Measurements from ENCODE around the gene MCF2.

The MCF2 gene

GRCh38 chrX:139532834-139533233 lies 175.1 kb downstream of the MCF2 start:
- no peak for DNase-seq
- Histone ChIP-seq H3K4me1 (ENCODE audit: low read length) (no peaks in the 10 kb centered on the region), H3K9ac (ENCODE audit: low read length) (no peak overlapping the region), H3K9me2 (replicated peaks; ENCODE audit: insufficient read depth, low read length) (no peaks in the 10 kb centered on the region), H3K79me2 (ENCODE audit: low read length) (no peaks in the 10 kb centered on the region), H3K36me3 (replicated peaks; ENCODE audit: insufficient read depth, low read length) (no peaks in the 10 kb centered on the region), H3K4me2 (ENCODE audit: low read depth, low read length) (no peak overlapping the region), H2AFZ (ENCODE audit: low read length) (no peak overlapping the region), H3K4me3 (ENCODE audit: low read length) (no peak overlapping the region), H3K27ac (ENCODE audit: low read length) (no peak overlapping the region), H3K27me3 (replicated peaks; ENCODE audit: insufficient read depth, low read length) (no peaks in the 10 kb centered on the region), H4K20me1 (ENCODE audit: insufficient read depth, low read length) (no peaks in the 10 kb centered on the region), H3F3A (ENCODE audit: insufficient read depth, low read length) (no peaks in the 10 kb centered on the region), H3K9me3 (replicated peaks; ENCODE audit: insufficient read depth, low read length) (no peaks in the 10 kb centered on the region)
- TF ChIP-seq EZH2 (optimal IDR thresholded peaks at IDR 0.05; ENCODE audit: low read depth, low read length) (no peak), EZH2phosphoT487 (IDR thresholded peaks at IDR 0.05; ENCODE audit: low read length) (no peak), CTCF (IDR thresholded peaks at IDR 0.05; ENCODE audit: low read length) (no peak)
